Adipocyte (in vitro differentiated cells): ENCODE data around the gene FRMD4A.

Experiments used
- DNase-seq: peaks from one replicate; pipeline ENCODE4 v3.0.0-alpha.2; 2015; ENCODE audit warnings: low read depth
- H3K27me3 ChIP-seq: replicated peaks from 2 replicates; pipeline ENCODE4 v1.7.0; 2013; ENCODE audit warnings: mild to moderate bottlenecking, low read length, moderate library complexity; ENCODE audit not compliant: control insufficient read depth, insufficient read depth
- H3K36me3 ChIP-seq: 2 replicates; pipeline ENCODE4 v1.7.0; 2013; ENCODE audit warnings: low read length, mild to moderate bottlenecking, moderate library complexity; ENCODE audit not compliant: control insufficient read depth, insufficient read depth, severe bottlenecking
- H3K4me1 ChIP-seq: 2 replicates; pipeline ENCODE4 v1.7.0; 2013; ENCODE audit warnings: mild to moderate bottlenecking, low read length, moderate library complexity; ENCODE audit not compliant: control insufficient read depth, insufficient read depth
- H3K4me3 ChIP-seq: 2 replicates; pipeline ENCODE4 v1.7.0; 2013; ENCODE audit warnings: mild to moderate bottlenecking, low read length, moderate library complexity
- H3K9ac ChIP-seq: 2 replicates; pipeline ENCODE4 v1.7.0; 2013; ENCODE audit warnings: mild to moderate bottlenecking, low read length, moderate library complexity
- H3K9me3 ChIP-seq: 2 replicates; pipeline ENCODE4 v1.7.0; 2013; ENCODE audit warnings: mild to moderate bottlenecking, low read length, moderate library complexity; ENCODE audit not compliant: control insufficient read depth

FRMD4A gene

GRCh38 chr10:13990392-13990805, 340.3 kb downstream of the FRMD4A start:
- no peak for DNase-seq
- H3K4me1 ChIP-seq, result peaks cover 35% of the 10 kb centered on the region
- H3K27me3 ChIP-seq, result no peaks in the 10 kb centered on the region
- peak overlapping the region; percentile 60 for H3K4me3 ChIP-seq
- no peaks in the 10 kb centered on the region for H3K9me3 ChIP-seq
- H3K36me3 ChIP-seq, result no peaks in the 10 kb centered on the region
- peak overlapping the region; percentile 39 for H3K9ac ChIP-seq

- no peak overlapping the region for H3K4me3 ChIP-seq
- DNase-seq, result no peak
- H3K36me3 ChIP-seq, result no peaks in the 10 kb centered on the region
- H3K9ac ChIP-seq, result peak overlapping the region; percentile 39
- H3K9me3 ChIP-seq, result no peaks in the 10 kb centered on the region
- H3K27me3 ChIP-seq, result no peaks in the 10 kb centered on the region
- peaks cover 40% of the 10 kb centered on the region for H3K4me1 ChIP-seq
Measured at GRCh38 chr10:13989616-13990015, 341.1 kb downstream of the FRMD4A start.

GRCh38 chr10:13987446-13987845, 343.3 kb downstream of the FRMD4A start:
- H3K4me1 ChIP-seq, result peaks cover 36% of the 10 kb centered on the region
- H3K9ac ChIP-seq, result no peak overlapping the region
- H3K27me3 ChIP-seq, result no peaks in the 10 kb centered on the region
- no peak overlapping the region for H3K4me3 ChIP-seq
- H3K36me3 ChIP-seq, result no peaks in the 10 kb centered on the region
- H3K9me3 ChIP-seq, result no peaks in the 10 kb centered on the region
- peak; percentile 64 for DNase-seq

- DNase-seq, result peak; percentile 46
- Histone ChIP-seq H3K4me3 (no peak overlapping the region), H3K27me3 (no peaks in the 10 kb centered on the region), H3K36me3 (no peaks in the 10 kb centered on the region), H3K9ac (no peak overlapping the region), H3K9me3 (no peaks in the 10 kb centered on the region), H3K4me1 (peaks cover 19% of the 10 kb centered on the region)
Measured at GRCh38 chr10:13984647-13985155, 346.0 kb downstream of the FRMD4A start.

- DNase-seq, result no peak
- Histone ChIP-seq H3K4me3 (no peak overlapping the region), H3K9me3 (no peaks in the 10 kb centered on the region), H3K36me3 (no peaks in the 10 kb centered on the region), H3K27me3 (no peaks in the 10 kb centered on the region), H3K4me1 (peaks cover 28% of the 10 kb centered on the region), H3K9ac (no peak overlapping the region)
Measured at GRCh38 chr10:13983035-13983434, 347.7 kb downstream of the FRMD4A start.

GRCh38 chr10:13978533-13979115, 352.1 kb downstream of the FRMD4A start:
- no peaks in the 10 kb centered on the region for H3K27me3 ChIP-seq
- H3K36me3 ChIP-seq, result no peaks in the 10 kb centered on the region
- H3K9me3 ChIP-seq, result no peaks in the 10 kb centered on the region
- H3K9ac ChIP-seq, result peak overlapping the region; percentile 20
- H3K4me1 ChIP-seq, result peaks cover 16% of the 10 kb centered on the region
- DNase-seq, result peak; percentile 92
- H3K4me3 ChIP-seq, result no peak overlapping the region

GRCh38 chr10:13977861-13978532, 352.7 kb downstream of the FRMD4A start:
- no peaks in the 10 kb centered on the region for H3K9me3 ChIP-seq
- no peaks in the 10 kb centered on the region for H3K36me3 ChIP-seq
- H3K4me3 ChIP-seq, result peak overlapping the region; percentile 38
- DNase-seq, result no peak
- H3K27me3 ChIP-seq, result no peaks in the 10 kb centered on the region
- H3K9ac ChIP-seq, result peak overlapping the region; percentile 20
- H3K4me1 ChIP-seq, result peaks cover 16% of the 10 kb centered on the region

GRCh38 chr10:13973742-13974141, 357.0 kb downstream of the FRMD4A start:
- H3K36me3 ChIP-seq, result no peaks in the 10 kb centered on the region
- peak; percentile 67 for DNase-seq
- peaks cover 19% of the 10 kb centered on the region for H3K4me1 ChIP-seq
- H3K4me3 ChIP-seq, result no peak overlapping the region
- H3K9me3 ChIP-seq, result no peaks in the 10 kb centered on the region
- H3K27me3 ChIP-seq, result no peaks in the 10 kb centered on the region
- H3K9ac ChIP-seq, result no peak overlapping the region

GRCh38 chr10:13972609-13973008, 358.1 kb downstream of the FRMD4A start:
- no peak overlapping the region for H3K4me3 ChIP-seq
- no peak overlapping the region for H3K9ac ChIP-seq
- no peaks in the 10 kb centered on the region for H3K27me3 ChIP-seq
- no peak for DNase-seq
- no peaks in the 10 kb centered on the region for H3K9me3 ChIP-seq
- peaks cover 9% of the 10 kb centered on the region for H3K4me1 ChIP-seq
- H3K36me3 ChIP-seq, result no peaks in the 10 kb centered on the region

- H3K4me3 ChIP-seq, result no peak overlapping the region
Measured at GRCh38 chr10:13971601-13972475, 358.9 kb downstream of the FRMD4A start.

GRCh38 chr10:13970957-13971353, 359.8 kb downstream of the FRMD4A start:
- Histone ChIP-seq H3K4me3 (no peak overlapping the region), H3K9ac (no peak overlapping the region), H3K4me1 (peaks cover 8% of the 10 kb centered on the region), H3K9me3 (no peaks in the 10 kb centered on the region), H3K27me3 (no peaks in the 10 kb centered on the region), H3K36me3 (no peaks in the 10 kb centered on the region)
- DNase-seq, result no peak

More at GRCh38 chr10:13971601-13972475, 358.9 kb downstream of the FRMD4A start:
- no peaks in the 10 kb centered on the region for H3K36me3 ChIP-seq
- DNase-seq, result peak; percentile 38
- no peak overlapping the region for H3K9ac ChIP-seq
- peaks cover 8% of the 10 kb centered on the region for H3K4me1 ChIP-seq
- H3K27me3 ChIP-seq, result no peaks in the 10 kb centered on the region
- no peaks in the 10 kb centered on the region for H3K9me3 ChIP-seq
